CD14-positive monocyte (primary cell): ENCODE measurements around the gene BCL2. TPM values are rescaled to one million over a fixed set of nuclear protein-coding genes. Genes with fewer than 3 reads are reported as not detected.

ENCODE experiments used
- DNase-seq, 3 donors: peaks; one replicate each; pipeline ENCODE4 v3.0.0-alpha.2; 2011 to 2022
- H2AFZ ChIP-seq: 2 replicates; pipeline ENCODE4 v1.6.0; 2012; ENCODE audit warnings: mild to moderate bottlenecking, low read depth, low read length, inconsistent platforms; ENCODE audit not compliant: insufficient read depth, poor library complexity, severe bottlenecking
- H3K27ac ChIP-seq, 2 donors: 1 replicate in 1 of 2; 2 replicates in 1 of 2; pipeline ENCODE4 v1.5.1; 2012 to 2013; ENCODE audit warnings: low read length in 2 of 2, control low read depth in 1 of 2, inconsistent platforms in 1 of 2, low read depth in 1 of 2, mild to moderate bottlenecking in 1 of 2
- H3K27me3 ChIP-seq, 2 donors: one replicate each; pipeline versions ENCODE4 v1.6.0 to v1.6.1; 2011 to 2013; ENCODE audit warnings: low read length in 2 of 2; ENCODE audit not compliant: control insufficient read depth in 2 of 2, insufficient read depth in 2 of 2
- H3K36me3 ChIP-seq, 2 donors: replicated peaks in 1 of 2; 1 replicate in 1 of 2; 2 replicates in 1 of 2; pipeline versions ENCODE4 v1.5.1 to v1.6.1; 2012 to 2013; ENCODE audit warnings: low read length in 2 of 2, control low read depth in 1 of 2, inconsistent platforms in 1 of 2, mild to moderate bottlenecking in 1 of 2; ENCODE audit not compliant: insufficient read depth in 2 of 2, control insufficient read depth in 1 of 2
- H3K4me1 ChIP-seq, 2 donors: 1 replicate in 1 of 2; 2 replicates in 1 of 2; pipeline versions ENCODE4 v1.5.1 to v1.6.1; 2012 to 2013; ENCODE audit warnings: low read length in 2 of 2, control low read depth in 1 of 2, inconsistent platforms in 1 of 2, mild to moderate bottlenecking in 1 of 2, moderate library complexity in 1 of 2; ENCODE audit not compliant: insufficient read depth in 2 of 2, control insufficient read depth in 1 of 2
- H3K4me2 ChIP-seq: replicated peaks from 2 replicates; pipeline ENCODE3; 2012; ENCODE audit warnings: low read length, moderate library complexity, mild to moderate bottlenecking; ENCODE audit not compliant: poor library complexity, severe bottlenecking; ENCODE audit errors: extremely low read depth
- H3K4me3 ChIP-seq, 3 experiments: fragments of 200-600 bp in 1 of 3; sonication (generic) in 1 of 3; replicated peaks in 1 of 3; 1 replicate in 2 of 3; 2 replicates in 1 of 3; pipeline ENCODE4 v1.5.1; 2011 to 2013; ENCODE audit warnings: low read length in 3 of 3, mild to moderate bottlenecking in 3 of 3, control low read depth in 2 of 3, low read depth in 2 of 3, inconsistent platforms in 1 of 3, moderate library complexity in 1 of 3
- H3K79me2 ChIP-seq: 2 replicates; pipeline ENCODE4 v1.6.0; 2012; ENCODE audit warnings: mild to moderate bottlenecking, control low read depth, inconsistent platforms, low read length, moderate library complexity; ENCODE audit not compliant: insufficient read depth
- H3K9ac ChIP-seq: 2 replicates; pipeline ENCODE4 v1.6.0; 2017; ENCODE audit warnings: low read length, mild to moderate bottlenecking; ENCODE audit not compliant: insufficient read depth, poor library complexity, severe bottlenecking
- H3K9me3 ChIP-seq, 2 donors: replicated peaks in 1 of 2; 1 replicate in 1 of 2; 2 replicates in 1 of 2; pipeline versions ENCODE4 v1.5.1 to v1.6.1; 2012 to 2013; ENCODE audit warnings: low read length in 2 of 2, control low read depth in 1 of 2; ENCODE audit not compliant: control insufficient read depth in 1 of 2, insufficient read depth in 1 of 2
- H4K20me1 ChIP-seq: 2 replicates; pipeline ENCODE4 v1.6.0; 2012; ENCODE audit warnings: mild to moderate bottlenecking, low read length, control low read depth, moderate library complexity; ENCODE audit not compliant: insufficient read depth
- H3K27ac Mint-ChIP-seq, 7 donors: one replicate each; pipeline ENCODE4 v1.8.0; 2020; ENCODE audit warnings: mild to moderate bottlenecking in 7 of 7, mixed read lengths in 7 of 7, moderate library complexity in 6 of 7, inconsistent platforms in 2 of 7
- H3K27me3 Mint-ChIP-seq, 3 donors: one replicate each; pipeline ENCODE4 v1.8.0; 2021 to 2022; ENCODE audit warnings: low read depth in 3 of 3, mild to moderate bottlenecking in 3 of 3, mixed read lengths in 3 of 3, moderate library complexity in 3 of 3, inconsistent platforms in 1 of 3
- H3K36me3 Mint-ChIP-seq, 2 donors: one replicate each; pipeline ENCODE4 v1.8.0; 2020; ENCODE audit warnings: mixed read lengths in 2 of 2, inconsistent platforms in 1 of 2, mild to moderate bottlenecking in 1 of 2
- H3K4me1 Mint-ChIP-seq: one replicate; pipeline ENCODE4 v1.8.0; 2020; ENCODE audit warnings: mild to moderate bottlenecking, mixed read lengths
- H3K4me3 Mint-ChIP-seq, 2 donors: one replicate each; pipeline ENCODE4 v1.8.0; 2020; ENCODE audit warnings: mild to moderate bottlenecking in 2 of 2, mixed read lengths in 2 of 2, moderate library complexity in 1 of 2
- H3K9me3 Mint-ChIP-seq, 7 donors: one replicate each; pipeline ENCODE4 v1.8.0; 2020 to 2022; ENCODE audit warnings: mixed read lengths in 7 of 7, mild to moderate bottlenecking in 6 of 7, moderate library complexity in 6 of 7, inconsistent platforms in 2 of 7
- CTCF ChIP-seq: fragments of 200-600 bp; IDR thresholded peaks from one replicate; pipeline ENCODE4 v1.8.0; 2022; ENCODE audit warnings: antibody characterized with exemption, mild to moderate bottlenecking
- WGBS: methylation state at CpG from one replicate; pipeline ENCODE4 v1.1.5; 2013; ENCODE audit warnings: missing lambda C conversion rate; ENCODE audit not compliant: insufficient coverage; 5-methylcytosine and 5-hydroxymethylcytosine counted together
- intact Hi-C, 2 donors: fragments of 100-400 bp; cut with micrococcal nuclease; formaldehyde crosslinking; loops; one replicate each; pipeline versions ENCODE4 v1.15.0 to v1.15.1; 2023
- polyA plus RNA-seq, 3 donors: library from polyadenylated mRNA; depleted of rRNA in 1 of 3; unstranded in 2 of 3; stranded (reverse) in 1 of 3; fragments of 300-500 nt in 2 of 3; fragments of >200 nt in 1 of 3; fragmentation: Illumina TruSeq in 2 of 3; gene quantifications; 1 replicate in 2 of 3; 2 replicates in 1 of 3; pipeline ENCODE4 v1.2.3, GENCODE V29; 2012 to 2021

The BCL2 gene
- polyA plus RNA-seq, 3 donors: 0.58 to 2.5 (median 1.1) TPM

- H4K20me1 ChIP-seq: no peaks in the 10 kb centered on the region
- H3K4me2 ChIP-seq: peak overlapping the region; percentile 94
- peak; percentile 85 for TF ChIP-seq CTCF
- WGBS: 6% methylated on average over 54 of the region's 66 CpGs
- Mint-ChIP-seq H3K36me3 (peaks cover 0 to 2% of the 10 kb centered on the region in 2 donors), H3K4me1 (peaks cover 64% of the 10 kb centered on the region), H3K27me3 (peaks cover 8 to 15% (median 8%) of the 10 kb centered on the region in 3 donors), H3K4me3 (peak overlapping the region; percentile 97 to 99), H3K9me3 (no peaks in the 10 kb centered on the region), H3K27ac (peak overlapping the region; percentile 64 to 84 (median 78))
- intact Hi-C loops: loop anchor here in 1 of 2 donors (5.0 kb wide), 1 partner anchor 61 kb away; no protein-coding TSS in a partner anchor
- H3K4me1 ChIP-seq: peaks cover 47 to 60% of the 10 kb centered on the region in 2 donors
- H3K9ac ChIP-seq: peak overlapping the region; percentile 74
- no peaks in the 10 kb centered on the region for H3K9me3 ChIP-seq
- no peaks in the 10 kb centered on the region for H3K27me3 ChIP-seq
- peak overlapping the region; percentile 45 to 89 (median 66) for H3K4me3 ChIP-seq
- peak overlapping the region; percentile 81 for H2AFZ ChIP-seq
- peak; percentile 36 to 54 (median 51) for DNase-seq
- peaks cover 62% of the 10 kb centered on the region for H3K79me2 ChIP-seq
- no peaks in the 10 kb centered on the region for H3K36me3 ChIP-seq
- no peak overlapping the region for H3K27ac ChIP-seq
Observed at GRCh38 chr18:63317982-63318888, 1.3 kb downstream of the BCL2 start.

- peak overlapping the region; percentile 81 for H2AFZ ChIP-seq
Observed at GRCh38 chr18:63317556-63317946, 2.0 kb downstream of the BCL2 start.

More at GRCh38 chr18:63317556-63317946, 2.0 kb downstream of the BCL2 start:
- 62% methylated on average over 6 of the region's 10 CpGs for WGBS
- peaks cover 69% of the 10 kb centered on the region for H3K79me2 ChIP-seq
- no peak for TF ChIP-seq CTCF
- Mint-ChIP-seq H3K27ac (peak overlapping the region in 2 of 7 donors; percentile 6 to 72), H3K4me1 (peaks cover 59% of the 10 kb centered on the region), H3K36me3 (peaks cover 0 to 2% of the 10 kb centered on the region in 2 donors), H3K9me3 (no peaks in the 10 kb centered on the region), H3K27me3 (peaks cover 6 to 15% (median 8%) of the 10 kb centered on the region in 3 donors), H3K4me3 (peak overlapping the region; percentile 91 to 99)
- intact Hi-C loops: loop anchor here in 1 of 2 donors (5.0 kb wide), 1 partner anchor 60 kb away; no protein-coding TSS in a partner anchor
- no peak overlapping the region for H3K9ac ChIP-seq
- no peaks in the 10 kb centered on the region for H3K27me3 ChIP-seq
- no peaks in the 10 kb centered on the region for H3K36me3 ChIP-seq
- H3K4me2 ChIP-seq: peak overlapping the region; percentile 94
- no peak for DNase-seq
- peaks cover 42 to 55% of the 10 kb centered on the region in 2 donors for H3K4me1 ChIP-seq
- H3K9me3 ChIP-seq: no peaks in the 10 kb centered on the region
- H3K27ac ChIP-seq: no peak overlapping the region
- H3K4me3 ChIP-seq: peak overlapping the region in 1 of 3 experiments; percentile 89
- H4K20me1 ChIP-seq: no peaks in the 10 kb centered on the region
